ENCODE data around the gene FRMD4B.

FRMD4B gene

GRCh38 chr3:69244039-69244438, 141.8 kb downstream of the FRMD4B start:
- no peak for TF ChIP-seq CTCF (IDR thresholded peaks at IDR 0.05)

- no peak for TF ChIP-seq CTCF (IDR thresholded peaks at IDR 0.05)
These were observed 144.1 kb downstream of the FRMD4B start for GRCh38 chr3:69241769-69242168.

GRCh38 chr3:69240651-69241568, 145.0 kb downstream of the FRMD4B start:
- TF ChIP-seq CTCF (IDR thresholded peaks at IDR 0.05) = no peak

- no peak for TF ChIP-seq CTCF (IDR thresholded peaks at IDR 0.05)
These were observed 146.8 kb downstream of the FRMD4B start for GRCh38 chr3:69239063-69239462.

GRCh38 chr3:69236812-69237707, 148.8 kb downstream of the FRMD4B start:
- TF ChIP-seq CTCF (IDR thresholded peaks at IDR 0.05) = no peak

GRCh38 chr3:69235882-69236281, 150.0 kb downstream of the FRMD4B start:
- TF ChIP-seq CTCF (IDR thresholded peaks at IDR 0.05) = no peak

GRCh38 chr3:69232482-69232881, 153.4 kb downstream of the FRMD4B start:
- TF ChIP-seq CTCF (IDR thresholded peaks at IDR 0.05) = no peak

Measured in LNCAP (cell line).